Hindlimb muscle (tissue), 1 donor: ENCODE measurements around the gene TPBGL. TPM values are rescaled to one million over a fixed set of nuclear protein-coding genes. Genes with fewer than 3 reads are reported as not detected.

Experiments
- DNase-seq: peaks from one replicate; pipeline ENCODE4 v3.0.0-alpha.2; 2013
- polyA plus RNA-seq: library from polyadenylated mRNA; unstranded; fragments of 120-200 nt; gene quantifications from one replicate; pipeline ENCODE4 v1.2.1, GENCODE V29; 2013; ENCODE audit not compliant: insufficient read length

Gene TPBGL
- polyA plus RNA-seq, 1 donor, result 0.30 TPM

GRCh38 chr11:75246671-75247350, 6.2 kb downstream of the TPBGL start:
- DNase-seq, result no peak

- DNase-seq, result no peak
Measured at GRCh38 chr11:75248924-75249256, 8.3 kb downstream of the TPBGL start.

DNA sequence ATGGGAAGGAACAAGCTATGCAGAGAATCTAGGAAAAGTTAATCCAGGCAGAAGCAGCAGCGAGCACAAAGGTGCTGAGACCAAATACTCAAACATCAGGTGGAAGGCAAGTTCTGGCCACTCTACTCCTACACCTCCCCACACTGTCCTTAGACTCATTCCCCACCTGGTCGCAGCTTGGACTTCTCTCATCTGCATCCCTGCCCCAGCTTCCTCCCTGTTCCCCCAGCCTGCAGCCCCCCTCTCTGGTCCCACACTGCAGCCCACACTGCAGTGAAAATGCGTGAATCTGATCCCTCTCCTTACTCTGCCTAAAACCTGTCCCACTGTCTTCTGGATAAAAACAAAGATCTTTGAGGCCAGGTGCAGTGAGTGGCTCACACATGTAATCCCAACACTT, 9.1 kb downstream of the TPBGL start:
- no peak for DNase-seq

- no peak for DNase-seq
Measured at GRCh38 chr11:75254326-75254725, 13.8 kb downstream of the TPBGL start.

DNA sequence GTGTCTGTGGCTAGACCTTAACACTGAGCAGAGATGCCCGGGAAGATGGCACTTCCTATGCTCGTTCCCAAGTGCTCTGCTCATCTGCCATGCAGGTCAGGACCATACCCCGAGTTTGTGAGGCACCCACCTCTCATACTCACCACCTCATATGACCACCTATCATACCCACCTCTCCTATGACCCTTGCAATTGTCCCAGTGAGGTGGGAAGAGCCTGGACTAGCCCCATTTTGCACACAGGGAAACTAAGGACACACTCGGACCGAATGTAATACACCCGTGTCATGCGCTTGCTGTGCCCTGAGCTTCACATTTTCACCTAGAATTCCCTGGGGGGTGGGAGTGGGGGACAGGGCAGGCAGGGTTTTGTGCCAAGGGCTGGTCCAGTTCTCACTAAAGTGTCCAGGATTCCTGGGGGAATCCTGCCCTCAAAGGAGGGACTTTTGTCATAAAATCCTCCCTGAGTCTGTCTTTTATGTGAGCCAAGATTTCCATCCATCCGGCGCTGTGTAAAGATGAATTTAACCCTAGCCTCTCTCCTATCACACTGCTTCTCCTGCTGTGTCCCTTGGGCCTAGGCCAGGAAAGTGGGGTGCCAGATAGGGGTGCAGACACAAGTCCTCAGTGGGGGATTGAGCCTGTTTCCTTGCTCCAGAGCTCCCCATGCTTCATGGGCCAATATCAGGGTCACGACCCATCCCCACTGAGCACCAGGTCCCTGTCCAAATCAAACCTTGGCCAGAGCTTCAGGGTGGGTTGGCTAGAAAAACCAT, 20.0 kb downstream of the TPBGL start:
- DNase-seq, result no peak

GRCh38 chr11:75261902-75262361, 21.4 kb downstream of the TPBGL start:
- no peak for DNase-seq

- no peak for DNase-seq
Measured at GRCh38 chr11:75262436-75262835, 21.9 kb downstream of the TPBGL start.

DNA sequence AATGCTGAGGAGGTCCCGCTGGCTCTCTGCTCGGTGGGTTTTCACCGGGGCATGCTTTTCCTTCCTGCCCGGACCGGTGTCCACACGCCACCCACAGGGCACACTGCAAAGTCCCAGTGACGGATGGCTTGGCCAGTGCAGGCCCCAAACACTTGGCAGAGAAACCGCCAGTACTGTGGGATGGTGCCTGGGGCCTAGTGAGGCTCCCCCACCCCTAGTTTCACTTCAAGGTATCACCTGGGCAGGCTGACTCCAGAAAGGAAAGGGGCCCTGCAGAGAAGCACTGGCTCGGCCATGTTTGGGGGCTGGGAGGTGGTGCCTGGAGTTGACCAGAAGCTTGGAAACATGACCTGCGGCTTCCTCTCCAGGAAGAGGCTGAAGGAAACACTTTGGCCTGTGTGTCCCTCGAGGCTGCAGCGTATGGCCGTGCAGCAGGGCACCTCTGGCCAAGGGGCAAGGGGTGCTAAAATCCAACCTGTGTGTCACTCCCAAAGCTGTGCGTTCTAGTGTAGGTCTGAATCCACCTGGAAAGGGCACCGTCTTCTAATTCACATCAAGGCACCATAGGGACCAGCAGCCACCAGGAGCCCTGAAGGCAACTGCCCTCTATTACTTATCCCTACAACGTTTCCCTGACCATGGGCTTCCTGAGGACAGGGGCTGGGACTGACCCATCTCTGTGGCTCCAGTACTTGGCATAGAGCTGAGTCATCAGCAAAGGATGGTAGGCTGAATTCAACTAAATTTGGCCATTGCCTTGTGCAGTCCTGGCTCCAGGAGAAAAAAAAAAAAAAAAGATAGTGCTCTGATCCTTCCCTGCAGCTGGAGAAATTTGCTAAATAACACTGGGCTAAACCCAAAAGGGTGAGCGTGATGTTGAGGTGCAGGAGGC, 22.6 kb downstream of the TPBGL start:
- no peak for DNase-seq

GRCh38 chr11:75263944-75264349, 23.4 kb downstream of the TPBGL start:
- no peak for DNase-seq

DNA sequence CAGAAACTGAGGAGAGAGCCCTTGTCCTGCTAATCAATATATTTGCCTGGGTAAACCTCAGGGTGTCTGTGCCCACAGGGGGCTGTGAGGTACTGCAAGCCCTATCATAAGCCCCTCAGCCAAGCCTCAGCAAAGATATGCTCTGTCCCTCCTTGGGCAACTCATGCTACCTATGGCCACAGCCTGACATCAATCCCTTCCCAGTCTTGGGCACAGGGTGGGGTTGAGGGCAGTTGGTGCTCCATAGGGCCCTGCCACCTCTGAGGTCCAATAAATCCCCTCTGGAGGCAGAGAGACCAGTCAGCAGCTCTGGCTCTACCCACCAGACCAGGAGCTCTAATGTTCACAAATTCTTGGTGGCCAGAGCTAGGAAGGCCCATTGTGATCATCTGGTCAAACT, 23.8 kb downstream of the TPBGL start:
- DNase-seq, result no peak

GRCh38 chr11:75264971-75265370, 24.4 kb downstream of the TPBGL start:
- no peak for DNase-seq

DNA sequence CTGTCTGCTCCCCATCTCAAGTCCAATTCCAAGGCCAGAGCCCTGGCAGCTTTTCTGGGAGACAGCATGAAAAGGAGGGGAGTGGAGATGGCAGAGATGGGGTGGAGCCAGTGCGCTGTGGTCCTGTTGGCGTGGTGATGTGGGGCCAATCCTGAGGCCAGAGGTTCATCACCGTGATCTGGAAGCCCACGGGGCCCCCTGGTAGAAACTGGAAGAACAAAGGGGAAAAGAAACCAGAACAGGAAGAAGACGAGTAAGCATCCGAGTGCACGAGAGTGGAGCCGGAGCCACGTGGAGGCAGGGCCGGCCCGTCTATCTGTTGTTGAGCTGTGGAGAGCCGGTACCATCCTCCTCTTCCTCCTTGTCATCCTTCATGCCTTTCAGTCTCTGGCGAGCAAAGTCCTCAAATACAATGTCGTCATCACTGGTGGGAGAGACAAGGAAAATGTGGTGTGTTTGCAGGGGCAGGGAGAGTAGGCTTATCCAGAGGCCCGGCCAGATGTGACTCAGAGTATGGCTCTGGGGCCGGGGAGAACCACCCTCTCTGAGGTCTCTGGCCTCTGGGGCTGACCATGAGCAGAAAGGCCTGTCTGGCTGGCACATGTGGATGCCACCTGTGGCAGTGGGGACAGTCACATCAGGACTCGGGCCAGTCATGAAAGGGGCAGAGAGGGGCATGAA, 25.4 kb downstream of the TPBGL start:
- DNase-seq, result no peak

DNA sequence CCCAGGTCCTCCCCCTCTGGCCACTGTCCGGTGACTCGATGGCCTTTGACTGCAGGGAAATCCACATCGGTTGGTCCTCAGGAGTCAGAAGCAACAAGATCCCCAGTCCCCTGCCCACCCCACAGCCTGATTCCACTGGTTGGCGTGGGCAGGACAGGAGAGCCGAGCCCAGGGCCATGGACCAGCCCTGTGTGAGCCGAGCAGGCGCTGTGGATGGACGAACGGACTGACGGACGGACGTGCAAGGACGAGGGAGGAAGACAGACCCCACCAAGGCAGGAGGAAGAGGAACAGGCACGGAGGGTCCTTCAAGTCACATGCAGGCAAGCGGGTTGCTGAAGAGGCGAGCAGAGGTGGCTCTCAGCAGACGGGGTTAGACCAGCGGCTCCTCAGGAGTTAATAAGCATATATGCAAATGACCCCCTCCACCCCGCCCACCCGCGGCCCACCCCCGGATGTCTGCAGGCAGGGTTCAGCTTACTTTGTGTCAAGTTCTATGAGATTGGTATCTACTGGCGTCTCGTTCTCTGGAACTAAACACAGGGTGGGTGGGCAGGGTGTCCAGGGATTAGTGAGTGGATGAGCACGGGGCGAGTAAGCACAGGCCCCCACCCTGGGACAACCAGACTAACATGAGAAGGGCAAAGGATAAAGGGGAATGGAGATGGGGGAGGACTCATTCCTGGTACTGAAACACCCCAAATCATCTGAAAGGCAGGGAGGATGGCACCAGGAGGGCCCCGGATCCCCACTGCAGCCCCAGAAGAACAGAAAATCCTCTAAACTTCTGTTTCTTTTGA, 26.8 kb downstream of the TPBGL start:
- DNase-seq, result no peak

DNA sequence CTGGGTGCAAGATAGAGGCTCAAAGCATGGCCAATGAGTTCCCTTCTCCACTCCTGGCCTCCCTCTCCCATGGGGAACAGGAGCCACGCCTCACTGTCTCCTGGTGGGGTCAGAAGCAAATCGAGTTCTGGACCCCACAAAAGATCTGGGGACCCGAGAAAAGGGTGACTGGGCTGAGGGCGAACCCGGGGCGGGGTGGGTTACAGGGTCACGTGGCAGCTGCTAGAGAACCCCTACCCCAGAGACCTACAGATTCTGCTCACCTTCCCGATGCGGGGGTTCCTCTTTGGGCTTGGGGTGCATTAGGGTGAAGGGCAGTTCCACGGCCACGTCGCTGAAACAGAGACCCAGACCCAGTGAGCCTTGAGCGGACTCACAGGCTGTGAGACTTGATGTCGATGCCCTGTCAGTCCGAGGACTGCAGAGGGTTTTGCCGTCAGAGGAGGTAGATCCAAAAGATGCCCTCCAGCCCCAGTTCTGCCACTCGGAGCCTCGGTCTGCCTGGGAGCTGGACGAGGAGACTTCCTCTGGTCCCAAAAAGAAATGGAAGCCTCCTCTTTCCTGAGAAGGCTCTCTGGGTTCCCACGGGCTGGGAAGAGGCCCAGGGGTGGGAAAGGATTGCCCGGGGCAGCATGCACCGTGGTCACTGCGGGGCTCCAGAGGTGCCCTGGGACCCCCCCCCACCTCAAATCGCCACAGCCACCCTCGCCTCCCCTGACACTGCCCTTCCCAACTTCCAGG, 28.2 kb downstream of the TPBGL start:
- no peak for DNase-seq

DNA sequence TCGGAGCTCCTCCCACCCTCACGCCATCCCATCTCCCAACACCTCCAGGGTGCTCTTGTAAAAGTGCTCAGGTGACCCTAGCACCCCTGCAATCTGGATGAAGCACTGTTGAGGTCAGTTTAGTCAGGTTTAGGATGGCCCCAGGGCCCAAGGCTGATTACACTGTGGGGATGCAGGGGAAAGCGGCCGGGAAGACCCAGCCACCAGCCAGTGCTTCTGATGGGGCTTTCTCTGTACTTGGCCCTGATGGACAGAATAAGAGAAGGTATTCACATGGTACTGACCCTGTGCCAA, 28.7 kb downstream of the TPBGL start:
- DNase-seq, result no peak

GRCh38 chr11:75269896-75270295, 29.3 kb downstream of the TPBGL start:
- DNase-seq, result no peak

- no peak for DNase-seq
Measured at GRCh38 chr11:75270896-75271418, 30.4 kb downstream of the TPBGL start.

DNA sequence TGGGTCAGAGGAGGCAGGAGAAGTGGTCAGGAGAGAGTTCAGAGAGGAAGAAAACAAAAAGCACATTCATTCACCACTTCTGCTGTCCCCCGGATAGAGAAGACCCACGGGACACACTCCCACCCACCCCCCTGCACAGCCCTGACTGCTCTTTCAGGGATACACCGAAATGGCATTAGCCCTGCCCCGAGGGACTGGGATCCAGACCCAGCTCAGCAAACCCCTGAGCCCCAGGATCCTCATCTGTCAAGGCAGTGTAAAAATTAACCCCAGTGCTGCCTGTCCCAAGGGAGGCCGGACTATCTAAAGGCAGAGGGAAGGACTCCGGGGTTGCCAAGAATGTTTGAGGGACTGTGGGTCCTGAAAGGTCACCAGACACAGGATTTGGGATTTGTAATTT, 31.2 kb downstream of the TPBGL start:
- no peak for DNase-seq

GRCh38 chr11:75272391-75272790, 31.8 kb downstream of the TPBGL start:
- no peak for DNase-seq

DNA sequence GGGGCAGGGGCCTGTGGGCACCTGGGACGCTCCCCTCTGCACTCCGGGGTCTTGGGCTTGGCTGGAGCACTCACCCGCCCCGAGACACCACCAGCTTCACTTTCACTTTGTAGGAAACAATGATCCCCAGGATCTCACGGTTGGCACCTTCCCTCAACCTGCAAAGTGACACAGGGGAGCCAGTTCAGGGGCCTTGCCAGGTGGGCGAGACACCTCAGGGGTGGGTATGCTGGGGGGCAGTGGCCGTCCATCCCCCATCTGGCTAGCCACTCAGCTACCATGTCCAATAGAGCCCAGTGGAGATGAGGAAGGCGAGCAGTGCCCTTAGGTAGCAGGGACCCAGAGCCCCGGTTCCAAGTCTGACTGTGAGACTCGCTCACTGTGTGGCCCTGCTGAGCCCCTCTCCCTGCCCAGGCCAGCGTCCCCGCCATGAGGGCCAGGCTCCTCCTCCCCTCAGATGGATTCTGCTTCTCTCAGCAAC, 32.3 kb downstream of the TPBGL start:
- no peak for DNase-seq
